ENCODE data around the gene CCDC102A.
"Not testable (repeated sequence)": the region's sequence is repeated elsewhere in the genome, so short reads cannot be mapped to it uniquely, and the experiment has no call there.

CCDC102A gene

GRCh38 chr16:57536306-57537193 lies at the start of gene CCDC102A:
Gene CCDC102A, minus strand, starts transcription at chr16:57536571. Its CDS starts 7,394 bp downstream, at chr16:57529177.
- no peak for DNase-seq

GRCh38 chr16:57585051-57585687 lies 48.8 kb upstream of the CCDC102A start:
- DNase-seq = no peak

- DNase-seq = no peak
Observed at GRCh38 chr16:57579361-57579665, 42.9 kb upstream of the CCDC102A start.

- no peak for DNase-seq
Observed at GRCh38 chr16:57578521-57579360, 42.4 kb upstream of the CCDC102A start.

GRCh38 chr16:57577691-57578224 lies 41.4 kb upstream of the CCDC102A start:
- no peak for DNase-seq

- no peak for DNase-seq
Observed at GRCh38 chr16:57577214-57577613, 40.8 kb upstream of the CCDC102A start.

- DNase-seq = peak; percentile 44 to 95
Observed at GRCh38 chr16:57576429-57576870, 40.1 kb upstream of the CCDC102A start.

GRCh38 chr16:57575468-57576277 lies 39.3 kb upstream of the CCDC102A start:
- no peak for DNase-seq

GRCh38 chr16:57574646-57575467 lies 38.5 kb upstream of the CCDC102A start:
- DNase-seq = no peak

- DNase-seq = no peak
Observed at GRCh38 chr16:57574086-57574485, 37.7 kb upstream of the CCDC102A start.

- peak in 1 of 2 donors; percentile 18 for DNase-seq
Observed at GRCh38 chr16:57572978-57573728, 36.8 kb upstream of the CCDC102A start.

- no peak for DNase-seq
Observed at GRCh38 chr16:57571098-57571497, 34.7 kb upstream of the CCDC102A start.

- DNase-seq = no peak
Observed at GRCh38 chr16:57570301-57571070, 34.1 kb upstream of the CCDC102A start.

GRCh38 chr16:57569306-57569946 lies 33.1 kb upstream of the CCDC102A start:
- no peak for DNase-seq

GRCh38 chr16:57568772-57569171 lies 32.4 kb upstream of the CCDC102A start:
- not testable (repeated sequence) for DNase-seq

- DNase-seq = no peak
Observed at GRCh38 chr16:57568173-57568678, 31.9 kb upstream of the CCDC102A start.

GRCh38 chr16:57567691-57568090 lies 31.3 kb upstream of the CCDC102A start:
- no peak for DNase-seq

- no peak for DNase-seq
Observed at GRCh38 chr16:57566436-57566835, 30.1 kb upstream of the CCDC102A start.

GRCh38 chr16:57565461-57565860 lies 29.1 kb upstream of the CCDC102A start:
- DNase-seq = no peak
